NB4 (cell line): ENCODE data around the gene GDF3.
"Not testable (repeated sequence)": the region's sequence is repeated elsewhere in the genome, so short reads cannot be mapped to it uniquely, and the experiment has no call there.

ENCODE experiments used
- DNase-seq: peaks from one replicate; pipeline ENCODE4 v3.0.0; 2010; ENCODE audit warnings: low read depth
- H3K4me3 ChIP-seq: one replicate; pipeline ENCODE4 v1.5.1; 2011; ENCODE audit warnings: mild to moderate bottlenecking, low read depth, low read length, moderate library complexity
- MAX ChIP-seq: IDR thresholded peaks from 2 replicates; pipeline ENCODE4 v1.6.1; 2011; ENCODE audit warnings: low read depth, low read length
- MYC ChIP-seq: IDR thresholded peaks from 2 replicates; pipeline ENCODE4 v1.6.1; 2011; ENCODE audit warnings: low read depth, low read length
- POLR2A ChIP-seq: IDR thresholded peaks from 2 replicates; pipeline ENCODE4 v1.6.1; 2011; ENCODE audit warnings: mild to moderate bottlenecking; ENCODE audit not compliant: insufficient read length; ENCODE audit errors: extremely low read depth
- TF ChIP-seq, protein P1 (sequence below): IDR thresholded peaks from one replicate; pipeline ENCODE4 v1.5.1; 2012; ENCODE audit warnings: low read depth, low read length

Gene GDF3

DNA sequence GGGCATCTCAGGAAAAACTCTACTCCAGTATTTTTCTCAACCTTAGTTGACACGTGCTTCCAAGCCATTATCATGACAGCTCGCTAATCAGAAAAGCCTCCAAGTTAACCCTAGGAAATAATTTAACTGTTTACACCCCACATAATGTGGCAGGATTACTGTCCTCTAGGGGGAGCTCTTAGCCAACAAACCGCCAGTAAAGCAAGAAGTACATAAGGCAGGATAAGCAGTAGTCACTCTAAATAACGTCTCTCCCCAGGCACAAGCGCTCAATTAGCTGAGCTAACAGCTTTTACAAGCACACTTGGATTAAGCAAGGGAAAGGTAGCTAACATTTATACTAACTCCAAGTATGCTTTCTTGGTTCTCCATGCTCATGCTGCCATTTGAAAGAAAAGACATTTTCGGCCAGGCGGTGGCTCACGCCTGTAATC is 52.7 kb downstream of the GDF3 start:
- DNase-seq = peak; percentile 57
- TF ChIP-seq MYC = no peak
- TF ChIP-seq POLR2A = no peak
- TF ChIP-seq, protein P1, sequence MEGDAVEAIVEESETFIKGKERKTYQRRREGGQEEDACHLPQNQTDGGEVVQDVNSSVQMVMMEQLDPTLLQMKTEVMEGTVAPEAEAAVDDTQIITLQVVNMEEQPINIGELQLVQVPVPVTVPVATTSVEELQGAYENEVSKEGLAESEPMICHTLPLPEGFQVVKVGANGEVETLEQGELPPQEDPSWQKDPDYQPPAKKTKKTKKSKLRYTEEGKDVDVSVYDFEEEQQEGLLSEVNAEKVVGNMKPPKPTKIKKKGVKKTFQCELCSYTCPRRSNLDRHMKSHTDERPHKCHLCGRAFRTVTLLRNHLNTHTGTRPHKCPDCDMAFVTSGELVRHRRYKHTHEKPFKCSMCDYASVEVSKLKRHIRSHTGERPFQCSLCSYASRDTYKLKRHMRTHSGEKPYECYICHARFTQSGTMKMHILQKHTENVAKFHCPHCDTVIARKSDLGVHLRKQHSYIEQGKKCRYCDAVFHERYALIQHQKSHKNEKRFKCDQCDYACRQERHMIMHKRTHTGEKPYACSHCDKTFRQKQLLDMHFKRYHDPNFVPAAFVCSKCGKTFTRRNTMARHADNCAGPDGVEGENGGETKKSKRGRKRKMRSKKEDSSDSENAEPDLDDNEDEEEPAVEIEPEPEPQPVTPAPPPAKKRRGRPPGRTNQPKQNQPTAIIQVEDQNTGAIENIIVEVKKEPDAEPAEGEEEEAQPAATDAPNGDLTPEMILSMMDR = peak; percentile 57
- TF ChIP-seq MAX = no peak
- H3K4me3 ChIP-seq = no peak overlapping the region

GRCh38 chr12:7642287-7642686 is 53.3 kb downstream of the GDF3 start:
- DNase-seq = no peak
- no peak overlapping the region for H3K4me3 ChIP-seq
- TF ChIP-seq MYC (no peak), MAX (no peak), POLR2A (no peak)
- TF ChIP-seq, protein P1 = no peak

DNA sequence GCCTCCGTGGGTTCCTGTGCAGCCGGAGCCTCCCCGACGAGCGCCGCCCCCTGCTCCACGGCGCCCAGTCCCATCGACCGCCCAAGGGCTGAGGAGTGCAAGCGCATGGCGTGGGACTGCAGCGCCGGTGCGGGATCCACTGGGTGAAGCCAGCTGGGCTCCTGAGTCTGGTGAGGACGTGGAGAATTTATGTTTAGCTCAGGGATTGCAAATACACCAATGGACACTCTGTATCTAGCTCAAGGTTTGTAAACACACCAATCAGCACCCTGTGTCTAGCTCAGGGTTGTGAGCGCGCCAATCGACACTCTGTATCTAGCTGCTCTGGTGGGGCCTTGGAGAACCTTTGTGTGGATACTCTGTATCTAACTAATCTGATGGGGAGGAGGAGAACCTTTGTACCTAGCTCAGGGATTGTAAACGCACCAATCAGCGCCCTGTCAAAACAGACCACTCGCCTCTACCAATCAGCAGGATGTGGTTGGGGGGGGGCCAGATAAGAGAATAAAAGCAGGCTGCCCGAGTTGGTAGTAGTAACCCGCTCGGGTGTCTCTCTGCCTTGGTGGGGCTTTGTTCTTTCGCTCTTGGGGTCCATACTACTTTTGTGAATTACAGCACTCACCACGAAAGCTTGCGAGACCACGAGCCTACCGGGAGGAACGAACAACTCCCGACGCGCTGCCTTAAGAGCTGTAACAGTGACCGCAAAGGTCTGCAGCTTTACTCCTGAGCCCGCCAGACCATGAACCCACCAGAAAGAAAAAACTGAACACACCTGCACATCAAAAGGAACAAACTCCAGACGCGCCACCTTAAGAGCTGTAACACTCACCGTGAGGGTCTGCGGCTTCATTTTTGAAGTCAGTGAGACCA is 55.2 kb downstream of the GDF3 start:
- DNase-seq, H3K4me3 ChIP-seq: not testable (repeated sequence)
